DMS53 treated with DMSO at 0.1 percent for 48 hours (cell line): ENCODE data around the gene ZFR.
A peak's percentile ranks its signal among the peaks of the same experiment; 100 is the strongest.

Experiments used
- DNase-seq: peaks from one replicate; lab custom pipeline; 2025; ENCODE audit not compliant: unreplicated experiment; lab: John Stamatoyannopoulos, UW

ZFR gene

GRCh38 chr5:32365623-32366022, 78.9 kb downstream of the ZFR start:
- no peak for DNase-seq

GRCh38 chr5:32363030-32363429, 81.5 kb downstream of the ZFR start:
- DNase-seq, result no peak

- no peak for DNase-seq
These were observed 82.0 kb downstream of the ZFR start for GRCh38 chr5:32362527-32362926.

GRCh38 chr5:32360906-32361305, 83.6 kb downstream of the ZFR start:
- no peak for DNase-seq

GRCh38 chr5:32358611-32359010, 85.9 kb downstream of the ZFR start:
- DNase-seq, result no peak

GRCh38 chr5:32357658-32358057, 86.9 kb downstream of the ZFR start:
- DNase-seq, result no peak

GRCh38 chr5:32355686-32356085, 88.9 kb downstream of the ZFR start:
- no peak for DNase-seq

- no peak for DNase-seq
These were observed 91.1 kb downstream of the ZFR start for GRCh38 chr5:32353420-32353819.

- DNase-seq, result no peak
These were observed 91.9 kb downstream of the ZFR start for GRCh38 chr5:32352685-32353084.

- DNase-seq, result no peak
These were observed 97.7 kb downstream of the ZFR start for GRCh38 chr5:32346869-32347268.

- no peak for DNase-seq
These were observed 101.4 kb downstream of the ZFR start for GRCh38 chr5:32343058-32343672.

GRCh38 chr5:32342656-32343055, 101.9 kb downstream of the ZFR start:
- DNase-seq, result no peak

GRCh38 chr5:32339878-32340277, 104.7 kb downstream of the ZFR start:
- DNase-seq, result no peak

GRCh38 chr5:32339198-32339597, 105.3 kb downstream of the ZFR start:
- DNase-seq, result no peak

GRCh38 chr5:32332966-32333365, 111.6 kb downstream of the ZFR start:
- DNase-seq, result no peak

GRCh38 chr5:32332361-32332760, 112.2 kb downstream of the ZFR start:
- DNase-seq, result no peak

GRCh38 chr5:32331935-32332274, 112.6 kb downstream of the ZFR start:
- no peak for DNase-seq

GRCh38 chr5:32331217-32331934, 113.2 kb downstream of the ZFR start:
- DNase-seq, result no peak

GRCh38 chr5:32330126-32330971, 114.2 kb downstream of the ZFR start:
- no peak for DNase-seq

GRCh38 chr5:32329395-32329834, 115.1 kb downstream of the ZFR start:
- DNase-seq, result peak; percentile 53

GRCh38 chr5:32326216-32326772, 118.2 kb downstream of the ZFR start:
- DNase-seq, result no peak

GRCh38 chr5:32325616-32326015, 118.9 kb downstream of the ZFR start:
- no peak for DNase-seq
